ENCODE data around the gene USP49. TPM values are rescaled to one million over a fixed set of nuclear protein-coding genes. Genes with fewer than 3 reads are reported as not detected.

Gene USP49
- total and polyA plus RNA-seq, 4 donors, result 1.8 to 8.6 (median 3.6) TPM

GRCh38 chr6:41746107-41746506 lies 149.1 kb downstream of the USP49 start:
- Histone ChIP-seq H3K4me3 (no peak overlapping the region), H3K9ac (ENCODE audit: insufficient read depth in 1 of 2, low read length in 2 of 2) (no peak overlapping the region), H3K27me3 (ENCODE audit: control insufficient read depth in 3 of 3, insufficient read depth in 3 of 3, low read length in 2 of 3) (no peaks in the 10 kb centered on the region), H3K9me3 (ENCODE audit: control insufficient read depth in 4 of 4, insufficient read depth in 3 of 4, low read length in 3 of 4) (no peaks in the 10 kb centered on the region), H3K36me3 (ENCODE audit: control insufficient read depth in 4 of 4, insufficient read depth in 4 of 4, low read length in 4 of 4) (no peaks in the 10 kb centered on the region), H3K27ac (ENCODE audit: low read depth in 1 of 2, low read length in 1 of 2) (no peak overlapping the region), H3K4me1 (ENCODE audit: control insufficient read depth in 5 of 5, insufficient read depth in 5 of 5, low read length in 5 of 5) (peaks cover 0 to 18% (median 0%) of the 10 kb centered on the region in 5 donors)
- ATAC-seq (ENCODE audit: insufficient read depth, low FRiP score), result no peak
- no peak for TF ChIP-seq CTCF (IDR thresholded peaks at IDR 0.05; ENCODE audit: control extremely low read depth, extremely low read depth)
- DNase-seq, result no peak
- WGBS, 2 donors, result 93 to 94% methylated on average over 10 of the region's 10 CpGs

- no peak overlapping the region for H3K27ac ChIP-seq (ENCODE audit: low read depth in 1 of 2, low read length in 1 of 2)
- no peak overlapping the region for H3K4me3 ChIP-seq
- no peak for TF ChIP-seq CTCF (IDR thresholded peaks at IDR 0.05; ENCODE audit: control extremely low read depth, extremely low read depth)
- DNase-seq, result no peak
- no peaks in the 10 kb centered on the region for H3K27me3 ChIP-seq (ENCODE audit: control insufficient read depth in 3 of 3, insufficient read depth in 3 of 3, low read length in 2 of 3)
- no peak overlapping the region for H3K9ac ChIP-seq (ENCODE audit: insufficient read depth in 1 of 2, low read length in 2 of 2)
- no peaks in the 10 kb centered on the region for H3K9me3 ChIP-seq (ENCODE audit: control insufficient read depth in 4 of 4, insufficient read depth in 3 of 4, low read length in 3 of 4)
- no peaks in the 10 kb centered on the region for H3K36me3 ChIP-seq (ENCODE audit: control insufficient read depth in 4 of 4, insufficient read depth in 4 of 4, low read length in 4 of 4)
- peaks cover 0 to 17% (median 3%) of the 10 kb centered on the region in 5 donors for H3K4me1 ChIP-seq (ENCODE audit: control insufficient read depth in 5 of 5, insufficient read depth in 5 of 5, low read length in 5 of 5)
- WGBS, 2 donors, result 88 to 92% methylated on average over 7 of the region's 7 CpGs
- no peak for ATAC-seq (ENCODE audit: insufficient read depth, low FRiP score)
These were observed 150.9 kb downstream of the USP49 start for GRCh38 chr6:41744236-41744787.

DNA sequence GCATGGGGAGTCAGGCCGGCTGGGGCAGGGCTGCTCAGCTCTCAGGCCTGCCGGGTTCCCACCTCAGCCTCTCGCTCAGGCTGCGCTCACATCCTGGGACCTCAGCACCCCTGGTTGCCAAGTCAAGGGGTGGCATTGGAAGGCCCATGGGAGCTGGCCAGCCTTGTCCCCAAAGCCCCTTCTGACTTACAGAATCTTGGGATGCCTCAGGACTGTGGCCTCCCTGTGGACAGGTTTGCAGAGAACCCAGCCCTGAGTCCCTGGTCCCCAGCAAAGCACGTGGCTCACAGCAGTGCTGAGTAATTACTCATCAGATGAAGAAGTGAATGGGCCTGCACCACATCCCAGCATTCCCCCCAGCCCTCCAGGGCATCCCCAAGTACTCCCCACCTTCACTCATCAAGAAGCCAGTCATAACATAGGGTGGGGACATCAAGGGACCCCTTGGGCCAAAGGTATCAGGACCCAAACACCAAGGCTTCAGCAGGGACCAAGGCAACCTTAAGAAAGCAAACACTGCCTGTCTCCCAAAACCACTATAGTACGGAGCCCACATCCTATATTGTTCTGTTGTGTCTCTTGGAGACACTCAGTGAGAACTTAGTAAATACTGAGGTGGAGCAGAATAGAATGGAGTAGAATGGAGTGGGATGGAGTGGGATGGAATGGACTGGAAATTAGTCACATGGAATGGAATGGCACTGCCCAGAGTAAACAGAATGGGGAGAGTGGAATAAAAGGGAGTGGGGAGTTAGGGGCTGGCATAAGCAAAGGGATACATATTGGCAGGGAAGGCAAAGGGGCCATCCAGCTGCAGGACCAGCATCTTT lies 151.6 kb downstream of the USP49 start:
- TF ChIP-seq CTCF (IDR thresholded peaks at IDR 0.05; ENCODE audit: control extremely low read depth, extremely low read depth), result no peak
- Histone ChIP-seq H3K36me3 (ENCODE audit: control insufficient read depth in 4 of 4, insufficient read depth in 4 of 4, low read length in 4 of 4) (no peaks in the 10 kb centered on the region), H3K9me3 (ENCODE audit: control insufficient read depth in 4 of 4, insufficient read depth in 3 of 4, low read length in 3 of 4) (no peaks in the 10 kb centered on the region), H3K27ac (ENCODE audit: low read depth in 1 of 2, low read length in 1 of 2) (no peak overlapping the region), H3K9ac (ENCODE audit: insufficient read depth in 1 of 2, low read length in 2 of 2) (no peak overlapping the region), H3K4me3 (no peak overlapping the region), H3K4me1 (ENCODE audit: control insufficient read depth in 5 of 5, insufficient read depth in 5 of 5, low read length in 5 of 5) (peaks cover 0 to 17% (median 3%) of the 10 kb centered on the region in 5 donors), H3K27me3 (ENCODE audit: control insufficient read depth in 3 of 3, insufficient read depth in 3 of 3, low read length in 2 of 3) (no peaks in the 10 kb centered on the region)
- 90 to 94% methylated on average over 5 to 6 of the region's 6 CpGs for WGBS, 2 donors
- DNase-seq (no peak), ATAC-seq (ENCODE audit: insufficient read depth, low FRiP score) (no peak)
